ENCODE measurements around the gene SOX8. TPM values are rescaled to one million over a fixed set of nuclear protein-coding genes. Genes with fewer than 3 reads are reported as not detected.

SOX8 gene
- polyA plus RNA-seq, 1 experiment: not detected

DNA sequence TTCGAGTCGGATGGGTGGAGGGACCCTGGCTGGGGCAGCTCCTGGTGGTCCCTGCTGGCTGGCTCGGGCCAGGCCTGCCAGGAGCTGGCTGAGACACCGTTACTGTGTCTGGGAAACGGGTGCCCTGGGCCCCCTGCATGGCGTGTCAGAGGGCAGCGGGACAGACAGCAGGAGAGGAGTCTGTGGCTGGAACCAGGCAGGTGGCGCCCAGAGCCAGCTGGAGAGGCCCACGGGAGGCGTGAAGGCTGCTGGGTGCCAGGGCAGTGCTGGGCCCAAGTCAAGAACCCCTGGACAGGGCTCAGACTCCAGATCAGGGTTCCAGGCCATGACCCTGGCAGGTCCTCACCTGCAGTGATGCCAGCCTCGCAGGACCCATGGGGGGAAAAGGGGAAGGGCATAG, 16.6 kb downstream of the SOX8 start:
- TF ChIP-seq, protein P1, sequence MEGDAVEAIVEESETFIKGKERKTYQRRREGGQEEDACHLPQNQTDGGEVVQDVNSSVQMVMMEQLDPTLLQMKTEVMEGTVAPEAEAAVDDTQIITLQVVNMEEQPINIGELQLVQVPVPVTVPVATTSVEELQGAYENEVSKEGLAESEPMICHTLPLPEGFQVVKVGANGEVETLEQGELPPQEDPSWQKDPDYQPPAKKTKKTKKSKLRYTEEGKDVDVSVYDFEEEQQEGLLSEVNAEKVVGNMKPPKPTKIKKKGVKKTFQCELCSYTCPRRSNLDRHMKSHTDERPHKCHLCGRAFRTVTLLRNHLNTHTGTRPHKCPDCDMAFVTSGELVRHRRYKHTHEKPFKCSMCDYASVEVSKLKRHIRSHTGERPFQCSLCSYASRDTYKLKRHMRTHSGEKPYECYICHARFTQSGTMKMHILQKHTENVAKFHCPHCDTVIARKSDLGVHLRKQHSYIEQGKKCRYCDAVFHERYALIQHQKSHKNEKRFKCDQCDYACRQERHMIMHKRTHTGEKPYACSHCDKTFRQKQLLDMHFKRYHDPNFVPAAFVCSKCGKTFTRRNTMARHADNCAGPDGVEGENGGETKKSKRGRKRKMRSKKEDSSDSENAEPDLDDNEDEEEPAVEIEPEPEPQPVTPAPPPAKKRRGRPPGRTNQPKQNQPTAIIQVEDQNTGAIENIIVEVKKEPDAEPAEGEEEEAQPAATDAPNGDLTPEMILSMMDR (IDR thresholded peaks at IDR 0.05; ENCODE audit: low read depth, low read length): no peak
- POLR2A ChIA-PET: no interaction called here
- no peak for DNase-seq (ENCODE audit: low read depth, low spot score)

DNA sequence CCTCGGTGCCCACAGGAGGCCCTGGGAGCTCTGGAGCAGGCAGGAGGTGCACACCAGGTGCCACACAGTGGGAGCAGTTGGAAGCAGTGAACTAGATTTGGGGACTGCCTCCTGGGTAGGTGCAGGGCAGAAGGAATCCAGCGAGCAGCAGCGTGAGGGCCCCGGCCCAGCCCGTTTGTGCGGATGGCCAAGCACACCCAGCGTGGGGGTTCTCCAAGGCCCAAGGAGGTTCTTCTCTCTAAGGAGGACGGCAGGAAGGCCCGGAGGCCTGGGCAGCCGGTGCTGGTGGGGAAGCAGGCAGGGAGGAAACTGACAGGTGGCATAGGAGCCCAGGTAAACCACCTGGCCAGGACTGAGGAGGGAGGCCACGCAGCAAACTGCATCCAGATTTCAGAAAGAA, 17.0 kb downstream of the SOX8 start:
- CTCF ChIA-PET: no interaction called here
- Histone ChIP-seq H3K27ac (ENCODE audit: low read depth, low read length) (no peak overlapping the region), H3K4me3 (ENCODE audit: low read depth, low read length) (no peak overlapping the region), H3K9me3 (ENCODE audit: control insufficient read depth, insufficient read depth, low read length) (peaks cover 53% of the 10 kb centered on the region), H3K27me3 (ENCODE audit: control insufficient read depth, insufficient read depth, low read length) (peaks cover 16% of the 10 kb centered on the region)
- no peak for DNase-seq (ENCODE audit: low read depth, low spot score)
- TF ChIP-seq, protein P1 (IDR thresholded peaks at IDR 0.05; ENCODE audit: low read depth, low read length): no peak
- POLR2A ChIA-PET: no interaction called here

More for the DNA sequence above, 16.6 kb downstream of the SOX8 start:
- peaks cover 53% of the 10 kb centered on the region for H3K9me3 ChIP-seq (ENCODE audit: control insufficient read depth, insufficient read depth, low read length)
- H3K4me3 ChIP-seq (ENCODE audit: low read depth, low read length): no peak overlapping the region
- CTCF ChIA-PET: no interaction called here
- H3K27ac ChIP-seq (ENCODE audit: low read depth, low read length): no peak overlapping the region
- peaks cover 16% of the 10 kb centered on the region for H3K27me3 ChIP-seq (ENCODE audit: control insufficient read depth, insufficient read depth, low read length)

DNA sequence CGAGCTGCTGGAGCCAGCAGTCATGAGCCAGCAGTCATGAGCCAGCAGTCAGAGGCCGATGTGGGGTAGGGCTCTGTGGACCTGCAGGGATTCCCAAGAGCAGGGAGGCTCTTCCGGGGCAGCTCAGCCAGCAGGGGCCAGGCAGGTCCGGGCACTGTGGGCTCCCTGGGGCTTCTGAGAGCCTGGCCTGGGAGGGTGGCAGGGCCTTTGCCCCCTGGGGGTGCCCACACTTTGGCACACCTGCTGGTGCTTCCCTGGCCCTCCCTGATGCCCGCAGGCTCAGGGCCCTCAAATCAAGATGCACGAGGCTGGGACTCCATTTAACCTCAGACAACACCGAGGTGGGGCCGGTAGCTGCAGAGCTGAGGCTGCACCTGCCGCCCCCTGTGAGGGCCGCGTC, 18.1 kb downstream of the SOX8 start:
- Histone ChIP-seq H3K9me3 (ENCODE audit: control insufficient read depth, insufficient read depth, low read length) (peaks cover 50% of the 10 kb centered on the region), H3K4me3 (ENCODE audit: low read depth, low read length) (no peak overlapping the region), H3K27ac (ENCODE audit: low read depth, low read length) (no peak overlapping the region), H3K27me3 (ENCODE audit: control insufficient read depth, insufficient read depth, low read length) (peaks cover 16% of the 10 kb centered on the region)
- DNase-seq (ENCODE audit: low read depth, low spot score): no peak
- POLR2A ChIA-PET: no interaction called here
- CTCF ChIA-PET: no interaction called here
- TF ChIP-seq, protein P1 (IDR thresholded peaks at IDR 0.05; ENCODE audit: low read depth, low read length): no peak

DNA sequence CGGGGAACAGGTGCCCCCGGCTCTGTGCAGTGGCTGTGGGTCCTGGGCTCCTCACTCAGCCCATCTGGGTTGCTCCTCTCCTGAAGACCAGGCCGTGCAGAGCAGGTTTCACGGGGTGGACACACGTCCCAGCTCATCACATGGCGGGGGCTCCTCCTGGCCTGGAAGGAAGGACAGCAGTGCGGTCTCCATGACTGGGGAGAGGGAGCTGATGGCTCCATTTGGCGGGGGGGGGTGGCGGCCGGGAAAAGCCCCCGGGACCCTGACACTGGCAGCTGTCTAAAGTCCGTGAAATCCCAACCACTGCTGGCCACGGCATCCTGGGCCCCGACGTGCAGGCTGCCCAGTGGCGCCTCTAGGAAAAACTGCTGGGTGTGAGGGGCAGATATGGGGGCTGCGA, 19.0 kb downstream of the SOX8 start:
- no peak for DNase-seq (ENCODE audit: low read depth, low spot score)
- TF ChIP-seq, protein P1 (IDR thresholded peaks at IDR 0.05; ENCODE audit: low read depth, low read length): no peak
- ChIA-PET POLR2A (interaction anchor here (0.6 kb wide), 1 partner anchor 30 kb away, joined by 3 read pairs; no protein-coding TSS in a partner anchor), CTCF (no interaction called here)
- no peak overlapping the region for H3K4me3 ChIP-seq (ENCODE audit: low read depth, low read length)
- H3K27me3 ChIP-seq (ENCODE audit: control insufficient read depth, insufficient read depth, low read length): peaks cover 19% of the 10 kb centered on the region
- no peak overlapping the region for H3K27ac ChIP-seq (ENCODE audit: low read depth, low read length)
- H3K9me3 ChIP-seq (ENCODE audit: control insufficient read depth, insufficient read depth, low read length): peaks cover 40% of the 10 kb centered on the region

DNA sequence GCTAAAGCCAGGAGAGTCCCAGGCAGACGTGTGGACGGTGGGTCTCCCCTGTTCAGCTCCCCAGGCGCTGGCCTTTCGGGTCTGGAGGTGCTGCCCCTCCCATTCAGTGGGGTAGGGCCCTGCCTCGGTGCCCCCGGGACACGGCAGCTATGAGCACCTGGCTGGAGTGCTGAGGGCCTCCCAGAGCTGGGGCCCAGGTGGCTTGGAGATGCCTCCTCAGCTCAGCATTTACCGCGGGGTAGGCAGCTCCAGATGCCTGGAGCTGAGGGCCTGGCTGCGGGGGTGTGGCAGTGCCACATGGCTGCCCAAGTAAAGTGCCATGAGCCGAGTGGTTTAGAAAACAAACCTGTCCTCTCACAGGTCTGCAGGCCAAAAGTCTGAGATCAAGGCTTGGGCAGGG, 19.5 kb downstream of the SOX8 start:
- DNase-seq (ENCODE audit: low read depth, low spot score): no peak
- H3K4me3 ChIP-seq (ENCODE audit: low read depth, low read length): no peak overlapping the region
- ChIA-PET CTCF (no interaction called here), POLR2A (no interaction called here)
- peaks cover 19% of the 10 kb centered on the region for H3K27me3 ChIP-seq (ENCODE audit: control insufficient read depth, insufficient read depth, low read length)
- TF ChIP-seq, protein P1 (IDR thresholded peaks at IDR 0.05; ENCODE audit: low read depth, low read length): no peak
- H3K27ac ChIP-seq (ENCODE audit: low read depth, low read length): no peak overlapping the region
- peaks cover 36% of the 10 kb centered on the region for H3K9me3 ChIP-seq (ENCODE audit: control insufficient read depth, insufficient read depth, low read length)
